ENCODE data around the gene TNF. TPM values are rescaled to one million over a fixed set of nuclear protein-coding genes. Genes with fewer than 3 reads are reported as not detected.

The TNF gene
- total and polyA plus RNA-seq, 2 of the 13 experiments (the other 11 are each of a cell fraction or from before 2014, with no cell fraction given), result not detected

- TF ChIP-seq ZBTB25 (CRISPR knock-in tag; IDR thresholded peaks at IDR 0.05), result peak; percentile 77
- no peak for TF ChIP-seq ZSCAN5A (CRISPR knock-in tag; IDR thresholded peaks at IDR 0.05; ENCODE audit: borderline replicate concordance)
- TF ChIP-seq SP4 (CRISPR knock-in tag; IDR thresholded peaks at IDR 0.05), result peak; percentile 96
- TF ChIP-seq ZNF598 (CRISPR knock-in tag; IDR thresholded peaks at IDR 0.05; ENCODE audit: borderline replicate concordance), result no peak
- TF ChIP-seq FOXK1 (CRISPR knock-in tag; IDR thresholded peaks at IDR 0.05; ENCODE audit: borderline replicate concordance, low read depth), result peak; percentile 92; the same call in 1 of the 2 replicates
- 0 out of 2 replicates have a peak, but pooled peaks have one; percentile 18 for TF ChIP-seq ZNF343 (CRISPR knock-in tag; IDR thresholded peaks at IDR 0.05)
- no peak for TF ChIP-seq STAG1 (CRISPR knock-in tag; IDR thresholded peaks at IDR 0.05)
- TF ChIP-seq TCF7L2 (IDR thresholded peaks at IDR 0.05; ENCODE audit: low read depth, low read length), result no peak
- no peak for TF ChIP-seq ZC3H4 (CRISPR knock-in tag; IDR thresholded peaks at IDR 0.05; ENCODE audit: borderline replicate concordance)
- no peak; the same call in 1 of the 2 replicates for TF ChIP-seq POGK (CRISPR knock-in tag; conservative IDR thresholded peaks at IDR 0.05)
- TF ChIP-seq CSRNP1 (CRISPR knock-in tag; IDR thresholded peaks at IDR 0.05), result 0 out of 2 replicates have a peak, but pooled peaks have one; percentile 28
- no peak for TF ChIP-seq ZFP62 (CRISPR knock-in tag; IDR thresholded peaks at IDR 0.05)
- no peak for TF ChIP-seq HMG20A (CRISPR knock-in tag; IDR thresholded peaks at IDR 0.05; ENCODE audit: borderline replicate concordance)
- no peak for TF ChIP-seq CHD2 (IDR thresholded peaks at IDR 0.05; ENCODE audit: low read depth, low read length)
- TF ChIP-seq TCF7 (IDR thresholded peaks at IDR 0.05; ENCODE audit: low read depth), result no peak
- no peak for TF ChIP-seq RORA (CRISPR knock-in tag; IDR thresholded peaks at IDR 0.05)
- TF ChIP-seq SRY (CRISPR knock-in tag; IDR thresholded peaks at IDR 0.05), result no peak
- TF ChIP-seq DDIT3 (CRISPR knock-in tag; IDR thresholded peaks at IDR 0.05), result no peak
- peak; percentile 81 for TF ChIP-seq SALL1 (CRISPR knock-in tag; IDR thresholded peaks at IDR 0.05)
- no peak for TF ChIP-seq ARID3A (IDR thresholded peaks at IDR 0.05; ENCODE audit: low read depth, low read length)
- peak; percentile 93 for TF ChIP-seq HOXA3 (CRISPR knock-in tag; IDR thresholded peaks at IDR 0.05)
- TF ChIP-seq KLF15 (CRISPR knock-in tag; IDR thresholded peaks at IDR 0.05; ENCODE audit: borderline replicate concordance), result no peak; the same call in 1 of the 2 replicates
Measured at GRCh38 chr6:31546958-31547726, 28.2 kb upstream of the TNF start, which contains the start of gene NFKBIL1 (continued).
